B cell (primary cell): ENCODE measurements around the gene COL21A1.

ENCODE experiments used
- CTCF ChIP-seq: fragments of 200-600 bp; IDR thresholded peaks from one replicate; pipeline ENCODE4 v1.8.0; 2022; ENCODE audit warnings: antibody characterized with exemption, mild to moderate bottlenecking
- EZH2 ChIP-seq: IDR thresholded peaks from 2 replicates; pipeline ENCODE4 v1.6.1; 2012; ENCODE audit warnings: borderline replicate concordance, low read depth, mild to moderate bottlenecking, moderate library complexity, low read length; ENCODE audit not compliant: insufficient read depth, poor library complexity, severe bottlenecking

GRCh38 chr6:56062836-56063235, 184.5 kb downstream of the COL21A1 start:
- TF ChIP-seq CTCF (no peak), EZH2 (no peak)
